ENCODE results near the gene PRKAG1. TPM values are rescaled to one million over a fixed set of nuclear protein-coding genes. Genes with fewer than 3 reads are reported as not detected.

The PRKAG1 gene
- total RNA-seq, 1 donor from 2014 or later: 46.5 TPM

- Histone ChIP-seq H3K9me3 (no peaks in the 10 kb centered on the region), H3K27me3 (peaks cover 23% of the 10 kb centered on the region), H3K27ac (no peak overlapping the region), H3K4me3 (no peak overlapping the region), H3K36me3 (no peaks in the 10 kb centered on the region), H3K4me1 (peaks cover 16% of the 10 kb centered on the region)
- intact Hi-C loops (cut with DNase I): no loop called here
- peak; percentile 31 for ATAC-seq
- DNase-seq: no peak
- no peak for TF ChIP-seq CTCF (IDR thresholded peaks at IDR 0.05)
Measured at GRCh38 chr12:48966177-48966895, 52.2 kb downstream of the PRKAG1 start.

GRCh38 chr12:48965298-48965838 lies 53.2 kb downstream of the PRKAG1 start:
- H3K9me3 ChIP-seq: no peaks in the 10 kb centered on the region
- H3K27ac ChIP-seq: no peak overlapping the region
- intact Hi-C loops (cut with DNase I): no loop called here
- no peak for ATAC-seq
- H3K27me3 ChIP-seq: peaks cover 14% of the 10 kb centered on the region
- H3K4me1 ChIP-seq: peaks cover 8% of the 10 kb centered on the region
- no peak overlapping the region for H3K4me3 ChIP-seq
- TF ChIP-seq CTCF (IDR thresholded peaks at IDR 0.05): no peak
- DNase-seq: no peak
- H3K36me3 ChIP-seq: no peaks in the 10 kb centered on the region

- intact Hi-C loops (cut with DNase I): no loop called here
- no peaks in the 10 kb centered on the region for H3K9me3 ChIP-seq
Measured at GRCh38 chr12:48961801-48962200, 56.8 kb downstream of the PRKAG1 start.

GRCh38 chr12:48961331-48961730 lies 57.2 kb downstream of the PRKAG1 start:
- intact Hi-C loops (cut with DNase I): no loop called here
- no peaks in the 10 kb centered on the region for H3K27me3 ChIP-seq
- no peak overlapping the region for H3K4me3 ChIP-seq
- H3K4me1 ChIP-seq: peaks cover 6% of the 10 kb centered on the region
- no peaks in the 10 kb centered on the region for H3K36me3 ChIP-seq
- TF ChIP-seq CTCF (IDR thresholded peaks at IDR 0.05): no peak
- DNase-seq (no peak), ATAC-seq (no peak)
- H3K9me3 ChIP-seq: no peaks in the 10 kb centered on the region
- no peak overlapping the region for H3K27ac ChIP-seq

More at GRCh38 chr12:48961801-48962200, 56.8 kb downstream of the PRKAG1 start:
- TF ChIP-seq CTCF (IDR thresholded peaks at IDR 0.05): no peak
- H3K4me3 ChIP-seq: no peak overlapping the region
- DNase-seq: no peak
- no peak for ATAC-seq
- no peaks in the 10 kb centered on the region for H3K27me3 ChIP-seq
- peaks cover 6% of the 10 kb centered on the region for H3K4me1 ChIP-seq
- H3K27ac ChIP-seq: no peak overlapping the region
- H3K36me3 ChIP-seq: no peaks in the 10 kb centered on the region

- peaks cover 10% of the 10 kb centered on the region for H3K4me1 ChIP-seq
- ATAC-seq (no peak), DNase-seq (no peak)
- no peaks in the 10 kb centered on the region for H3K9me3 ChIP-seq
- no peak overlapping the region for H3K27ac ChIP-seq
- intact Hi-C loops (cut with DNase I): no loop called here
- no peaks in the 10 kb centered on the region for H3K36me3 ChIP-seq
- H3K27me3 ChIP-seq: no peaks in the 10 kb centered on the region
- no peak for TF ChIP-seq CTCF (IDR thresholded peaks at IDR 0.05)
- no peak overlapping the region for H3K4me3 ChIP-seq
Measured at GRCh38 chr12:48960834-48961233, 57.7 kb downstream of the PRKAG1 start.
